SIG-M5 (cell line): ENCODE results near the gene KLHL21.

ENCODE experiments used
- DNase-seq: peaks from one replicate; lab custom pipeline; 2025; lab: John Stamatoyannopoulos, UW

The KLHL21 gene

DNA sequence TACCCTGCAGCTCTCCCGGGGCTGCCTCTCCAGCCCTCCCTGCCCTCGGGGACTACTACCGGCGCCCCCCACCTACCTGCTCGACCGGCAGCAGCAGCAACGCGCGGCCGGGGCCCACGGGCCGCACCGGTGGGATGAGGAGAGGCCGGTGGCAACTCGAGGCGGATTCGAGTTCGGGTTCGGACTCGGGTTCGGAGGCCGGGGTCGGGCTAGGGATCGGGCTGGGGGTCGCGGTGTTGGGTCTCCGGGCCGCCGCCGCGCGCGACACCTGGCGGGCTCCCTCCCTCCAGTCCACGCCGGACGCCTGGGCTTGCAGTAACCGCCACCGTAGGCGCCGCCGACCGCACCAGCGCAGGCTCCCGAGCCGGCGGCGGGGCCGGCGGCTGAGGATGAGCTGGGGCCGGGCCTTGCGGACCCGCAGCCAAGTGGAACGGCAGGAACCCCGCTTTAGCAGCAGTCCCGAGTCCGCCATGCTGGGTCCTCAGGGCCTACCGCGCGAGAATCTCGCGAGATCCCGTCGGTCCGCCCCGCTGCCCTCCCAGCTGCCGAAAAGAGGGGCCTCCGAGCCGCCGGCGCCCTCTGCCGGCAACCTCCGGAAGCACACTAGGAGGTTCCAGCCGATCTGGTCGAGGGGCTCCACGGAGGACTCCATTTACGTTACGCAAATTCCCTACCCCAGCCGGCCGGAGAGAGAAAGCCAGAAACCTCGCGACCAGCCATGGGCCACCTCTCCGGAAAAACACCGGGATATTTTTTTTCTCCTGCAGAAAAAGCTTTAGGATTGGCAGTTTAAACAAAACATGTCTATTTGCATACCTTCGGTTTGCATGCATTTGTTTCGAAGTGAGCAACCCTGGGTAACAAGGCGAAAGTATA lies 48.4 kb downstream of the KLHL21 start, which contains the start of gene NOL9:
TSS of gene NOL9 (minus strand) at position 483 of the 876 bp plus-strand sequence. CDS start at position 472, 11 bp downstream.
- peak; percentile 23 for DNase-seq

DNA sequence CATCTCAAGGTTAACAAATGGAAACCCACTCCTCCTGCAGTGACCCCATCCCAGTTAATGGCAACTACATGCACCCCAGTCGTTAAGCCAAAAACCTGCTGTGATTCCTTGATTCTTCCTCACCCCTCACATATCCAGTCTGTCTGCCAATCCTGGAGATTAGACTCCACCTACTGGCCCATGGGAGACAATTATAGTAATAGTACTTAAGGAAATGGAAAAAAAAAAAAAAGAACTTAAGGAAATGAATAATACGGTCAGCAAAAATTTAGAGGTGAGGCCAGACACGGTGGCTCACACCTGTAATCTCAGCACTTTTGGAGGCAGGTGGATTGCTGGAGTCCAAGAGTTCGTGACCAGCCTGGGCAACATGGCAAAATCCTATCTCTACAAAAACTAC lies 55.4 kb downstream of the KLHL21 start:
- no peak for DNase-seq

DNA sequence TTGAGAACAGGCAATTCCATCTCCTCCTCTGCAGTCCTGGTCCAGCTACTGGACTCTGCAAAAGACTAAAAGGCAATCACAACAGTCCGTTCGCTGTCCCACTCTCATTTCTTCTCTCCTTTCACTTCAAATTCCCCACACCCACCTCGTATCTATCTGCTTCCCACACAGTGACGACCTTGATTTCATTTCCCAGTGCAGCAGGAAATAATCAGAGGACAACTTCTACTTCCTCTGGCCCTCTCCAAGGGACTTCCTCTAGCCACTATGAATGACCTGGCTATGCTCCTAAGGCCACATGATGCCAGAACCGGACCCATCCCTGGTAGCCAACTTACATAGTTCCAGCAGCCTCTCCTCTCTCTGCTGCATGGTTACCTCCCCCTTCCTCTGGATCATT lies 56.3 kb downstream of the KLHL21 start:
- DNase-seq, result no peak

DNA sequence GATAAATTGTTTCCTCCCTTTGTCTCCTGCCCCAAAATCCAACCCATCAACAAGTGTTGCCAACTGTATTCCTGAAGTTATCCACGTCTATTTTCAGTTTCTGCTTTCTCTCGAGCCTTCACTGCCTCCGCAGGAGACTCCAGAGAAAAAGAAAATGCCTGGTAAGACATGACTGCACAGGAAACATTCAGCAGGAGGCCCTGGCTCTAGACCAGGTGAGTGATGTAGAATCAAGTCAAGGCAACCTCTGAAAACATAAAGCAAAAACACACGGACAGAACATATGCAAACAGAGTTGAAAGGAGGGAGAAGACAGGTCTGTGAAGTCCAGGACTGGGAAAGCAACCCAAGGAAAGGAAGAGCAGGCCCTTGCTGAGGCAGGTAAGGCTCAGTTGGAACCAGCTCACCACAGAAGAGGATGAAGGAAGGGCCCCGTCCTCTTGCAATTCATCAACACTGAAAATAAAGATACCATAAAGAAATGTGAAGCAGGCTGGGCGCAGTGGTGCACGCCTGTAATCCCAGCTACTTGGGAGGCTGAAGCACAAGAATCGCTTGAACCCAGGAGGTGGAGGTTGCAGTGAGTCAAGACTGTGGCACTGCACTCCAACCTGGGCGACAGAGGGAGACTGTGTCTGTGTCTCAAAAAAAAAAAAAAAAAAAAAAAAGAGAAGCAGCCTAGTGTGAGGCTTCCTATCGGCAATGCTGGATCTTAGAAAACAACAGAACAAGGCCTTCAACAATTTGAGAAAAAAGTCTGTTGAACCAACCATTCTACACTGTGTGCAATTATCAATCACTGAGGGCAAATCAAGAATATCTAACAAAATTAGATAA lies 57.2 kb downstream of the KLHL21 start:
- no peak for DNase-seq

DNA sequence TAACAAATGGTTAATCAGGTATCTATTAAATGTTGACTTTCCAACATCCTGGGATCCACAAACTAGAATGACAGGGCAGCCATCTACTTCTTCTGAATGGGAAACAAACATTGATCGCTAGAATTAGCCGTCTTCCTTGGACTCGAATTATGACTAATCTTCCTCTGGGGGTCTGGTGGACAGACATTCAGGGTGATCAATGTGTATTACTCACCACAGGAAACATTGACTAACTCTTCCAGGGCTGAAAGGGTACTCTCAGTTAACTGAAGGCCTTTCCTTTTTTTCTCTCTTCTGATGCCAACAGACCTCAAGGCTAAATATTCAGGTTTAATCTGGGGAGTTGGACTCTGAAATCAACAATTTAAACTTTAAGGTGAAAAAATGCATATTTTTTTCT lies 57.8 kb downstream of the KLHL21 start:
- no peak for DNase-seq
